H9 (cell line): ENCODE measurements around the gene HSPA1L. TPM values are rescaled to one million over a fixed set of nuclear protein-coding genes. Genes with fewer than 3 reads are reported as not detected.
A peak's percentile ranks its signal among the peaks of the same experiment; 100 is the strongest.

Source experiments
- DNase-seq: peaks from one replicate; pipeline ENCODE4 v3.0.0-alpha.2; 2017
- H2AFZ ChIP-seq: one replicate; pipeline ENCODE4 v1.6.1; 2013; ENCODE audit warnings: mild to moderate bottlenecking, low read length, control low read depth, moderate library complexity
- H2AK5ac ChIP-seq: 2 replicates; pipeline ENCODE4 v1.6.1; 2013; ENCODE audit warnings: low read length, control low read depth, mixed read lengths; ENCODE audit not compliant: insufficient read length
- H2BK120ac ChIP-seq: one replicate; pipeline ENCODE4 v1.6.1; 2013; ENCODE audit warnings: low read depth, mild to moderate bottlenecking, low read length, control low read depth, inconsistent platforms; ENCODE audit not compliant: poor library complexity, severe bottlenecking
- H2BK12ac ChIP-seq: 2 replicates; pipeline ENCODE4 v1.6.1; 2013; ENCODE audit warnings: low read length, control low read depth, mixed read lengths, low read depth; ENCODE audit not compliant: insufficient read length
- H2BK15ac ChIP-seq: 2 replicates; pipeline ENCODE4 v1.6.1; 2013; ENCODE audit warnings: low read depth, low read length, control low read depth
- H2BK20ac ChIP-seq: one replicate; pipeline ENCODE4 v1.6.1; 2013; ENCODE audit warnings: low read depth, mild to moderate bottlenecking, low read length, control low read depth, inconsistent platforms; ENCODE audit not compliant: poor library complexity, severe bottlenecking
- H2BK5ac ChIP-seq: 2 replicates; pipeline ENCODE4 v1.6.1; 2013; ENCODE audit warnings: low read length, control low read depth, mixed read lengths; ENCODE audit not compliant: insufficient read length
- H3K14ac ChIP-seq: 2 replicates; pipeline ENCODE4 v1.6.1; 2013; ENCODE audit warnings: low read length, control low read depth; ENCODE audit not compliant: insufficient read depth
- H3K18ac ChIP-seq: 2 replicates; pipeline ENCODE4 v1.6.1; 2013; ENCODE audit warnings: low read depth, mild to moderate bottlenecking, mixed read lengths, low read length, control low read depth; ENCODE audit not compliant: insufficient read length
- H3K23ac ChIP-seq: 2 replicates; pipeline ENCODE4 v1.6.1; 2013; ENCODE audit warnings: low read length, control low read depth, mixed read lengths, low read depth; ENCODE audit not compliant: insufficient read length
- H3K23me2 ChIP-seq: 2 replicates; pipeline ENCODE4 v1.6.1; 2013; ENCODE audit warnings: low read depth, mild to moderate bottlenecking, mixed read lengths, low read length, control low read depth; ENCODE audit not compliant: insufficient read length, poor library complexity, severe bottlenecking
- H3K27ac ChIP-seq: 2 replicates; pipeline ENCODE4 v1.5.1; 2013; ENCODE audit warnings: low read length, control low read depth, mixed read lengths, low read depth; ENCODE audit not compliant: insufficient read length
- H3K27me3 ChIP-seq: 2 replicates; pipeline ENCODE4 v1.6.1; 2013; ENCODE audit warnings: low read length, control low read depth, inconsistent platforms; ENCODE audit not compliant: insufficient read depth
- H3K4ac ChIP-seq: 2 replicates; pipeline ENCODE4 v1.6.1; 2013; ENCODE audit warnings: low read depth, mild to moderate bottlenecking, control low read depth, inconsistent platforms, low read length, moderate library complexity
- H3K4me1 ChIP-seq: 2 replicates; pipeline ENCODE4 v1.6.1; 2013; ENCODE audit warnings: low read length, control low read depth, inconsistent platforms; ENCODE audit not compliant: insufficient read depth
- H3K4me2 ChIP-seq: 2 replicates; pipeline ENCODE4 v1.6.1; 2013; ENCODE audit warnings: low read length, control low read depth, mixed read lengths; ENCODE audit not compliant: insufficient read length, insufficient read depth
- H3K56ac ChIP-seq: 2 replicates; pipeline ENCODE4 v1.6.1; 2013; ENCODE audit warnings: low read depth, mild to moderate bottlenecking, mixed read lengths, low read length, control low read depth; ENCODE audit not compliant: insufficient read length
- H3K79me1 ChIP-seq: 2 replicates; pipeline ENCODE4 v1.6.1; 2013; ENCODE audit warnings: low read depth, mild to moderate bottlenecking, moderate library complexity, low read length, control low read depth, inconsistent platforms; ENCODE audit not compliant: insufficient read depth, poor library complexity, severe bottlenecking
- H3K79me2 ChIP-seq: 2 replicates; pipeline ENCODE4 v1.6.1; 2013; ENCODE audit warnings: low read length, control low read depth, inconsistent platforms; ENCODE audit not compliant: insufficient read depth
- H3K9ac ChIP-seq: 2 replicates; pipeline ENCODE4 v1.6.1; 2013; ENCODE audit warnings: low read length, control low read depth, mixed read lengths; ENCODE audit not compliant: insufficient read length; ENCODE audit errors: extremely low read depth
- H3K9me3 ChIP-seq: one replicate; pipeline ENCODE4 v1.6.1; 2013; ENCODE audit warnings: low read depth, low read length, inconsistent platforms; ENCODE audit not compliant: control insufficient read depth
- H3T11ph ChIP-seq: one replicate; pipeline ENCODE4 v1.6.1; 2013; ENCODE audit warnings: mild to moderate bottlenecking, low read length, control low read depth, inconsistent platforms
- H4K20me1 ChIP-seq: one replicate; pipeline ENCODE4 v1.6.1; 2013; ENCODE audit not compliant: control insufficient read depth, insufficient read length, insufficient read depth
- H4K5ac ChIP-seq: 2 replicates; pipeline ENCODE4 v1.6.1; 2013; ENCODE audit warnings: low read depth, mild to moderate bottlenecking, mixed read lengths, low read length, control low read depth; ENCODE audit not compliant: insufficient read length
- H4K8ac ChIP-seq: replicated peaks from 2 replicates; pipeline ENCODE4 v1.6.1; 2013; ENCODE audit warnings: low read length, control low read depth, mixed read lengths, low read depth; ENCODE audit not compliant: insufficient read length
- H4K91ac ChIP-seq: 2 replicates; pipeline ENCODE4 v1.6.1; 2013; ENCODE audit warnings: low read depth, mild to moderate bottlenecking, moderate library complexity, mixed read lengths, low read length, control low read depth; ENCODE audit not compliant: insufficient read length
- H3K27ac Mint-ChIP-seq, 3 experiments: 2 replicates in 2 of 3; 3 replicates in 1 of 3; pipeline ENCODE4 v1.8.0; 2020 to 2021; ENCODE audit warnings: mixed read lengths in 3 of 3, mild to moderate bottlenecking in 1 of 3, moderate library complexity in 1 of 3
- H3K27me3 Mint-ChIP-seq: 2 replicates; pipeline ENCODE4 v1.8.0; 2021; ENCODE audit warnings: low read depth, mild to moderate bottlenecking, moderate library complexity, mixed read lengths
- H3K36me3 Mint-ChIP-seq, 3 experiments: 2 replicates in 2 of 3; 3 replicates in 1 of 3; pipeline ENCODE4 v1.8.0; 2020 to 2021; ENCODE audit warnings: low read depth in 3 of 3, mixed read lengths in 3 of 3; ENCODE audit not compliant: insufficient read depth in 1 of 3
- H3K4me1 Mint-ChIP-seq, 2 experiments: 2 replicates each; pipeline ENCODE4 v1.8.0; 2020; ENCODE audit warnings: mixed read lengths in 2 of 2
- H3K4me3 Mint-ChIP-seq, 2 experiments: 2 replicates in 1 of 2; 3 replicates in 1 of 2; pipeline ENCODE4 v1.8.0; 2020 to 2021; ENCODE audit warnings: mild to moderate bottlenecking in 2 of 2, mixed read lengths in 2 of 2, moderate library complexity in 1 of 2
- H3K9me3 Mint-ChIP-seq, 2 experiments: 2 replicates in 1 of 2; 3 replicates in 1 of 2; pipeline ENCODE4 v1.8.0; 2020; ENCODE audit warnings: mild to moderate bottlenecking in 2 of 2, mixed read lengths in 2 of 2, moderate library complexity in 1 of 2
- CTCF ChIP-seq: fragments of 200-600 bp; sonication (generic); conservative IDR thresholded peaks from 3 replicates; pipeline ENCODE4 v1.8.0; 2021; ENCODE audit warnings: antibody characterized with exemption, mild to moderate bottlenecking
- WGBS: extraction: QIAGEN DNeasy Blood & Tissue Kit; methylation state at CpG from one replicate; pipeline ENCODE4 v1.1.7; 2013; ENCODE audit warnings: missing lambda C conversion rate, low lambda C conversion rate, mixed read lengths; ENCODE audit not compliant: insufficient read length; ENCODE audit errors: extremely low coverage; 5-methylcytosine and 5-hydroxymethylcytosine counted together
- total RNA-seq: library from RNA; stranded (reverse); gene quantifications from 2 replicates; pipeline ENCODE4 v1.2.1, GENCODE V29; 2021

The HSPA1L gene
- total RNA-seq, 1 experiment from 2014 or later, result 2.5 TPM

DNA sequence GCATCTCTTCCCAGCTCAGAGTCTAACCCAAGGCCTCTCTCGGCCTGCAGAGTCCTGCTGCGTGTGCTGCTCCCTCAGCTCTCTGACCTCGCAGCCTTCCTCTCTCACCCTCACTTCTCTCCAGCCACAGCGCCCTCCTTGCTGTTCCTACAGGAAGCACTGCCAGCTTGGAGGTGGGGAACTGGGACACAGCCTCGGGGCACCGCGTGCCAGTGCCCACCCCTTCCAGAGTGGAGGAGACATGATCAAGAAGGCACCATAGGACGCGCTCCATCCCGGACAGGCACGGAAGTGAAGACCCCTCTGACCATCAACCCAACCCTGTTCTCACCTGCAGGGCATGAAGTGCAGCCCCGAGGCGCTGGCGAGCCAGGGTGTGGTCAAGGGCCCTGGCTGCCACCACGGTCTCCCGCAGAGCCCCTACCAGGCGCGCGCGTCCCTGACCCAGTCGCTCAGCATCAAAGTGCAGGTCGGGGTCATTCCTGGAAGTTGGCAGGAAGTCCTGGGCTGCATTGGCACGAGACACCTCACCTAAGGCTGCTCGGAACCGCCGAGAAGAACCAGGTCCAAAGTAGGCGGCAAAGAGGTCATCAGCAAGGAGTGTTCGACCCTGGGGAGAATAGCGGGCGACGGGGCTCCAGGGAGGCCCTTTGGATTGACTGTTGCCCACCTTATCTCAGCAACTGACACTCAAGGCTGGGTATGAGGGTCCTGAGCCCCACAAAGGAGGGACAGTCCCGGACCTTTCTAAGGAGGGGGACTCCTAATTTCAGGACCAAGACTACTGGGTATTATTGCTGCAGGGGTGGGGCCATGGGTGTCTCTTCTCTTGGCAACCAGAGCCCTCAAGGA lies 39.2 kb downstream of the HSPA1L start:
- no peaks in the 10 kb centered on the region for H3K79me1 ChIP-seq
- no peaks in the 10 kb centered on the region for H3K9me3 Mint-ChIP-seq
- no peak for DNase-seq
- H4K91ac ChIP-seq, result no peak overlapping the region
- H3K23ac ChIP-seq, result no peak overlapping the region
- H3K9ac ChIP-seq, result no peak overlapping the region
- no peak overlapping the region for H3K18ac ChIP-seq
- H4K5ac ChIP-seq, result no peak overlapping the region
- no peak overlapping the region for H3K14ac ChIP-seq
- no CpG with 5 or more reads among the region's 32 CpGs for WGBS
- TF ChIP-seq CTCF, result no peak
- no peak overlapping the region for H3K4me3 Mint-ChIP-seq
- H3K27me3 Mint-ChIP-seq, result no peaks in the 10 kb centered on the region
- no peak overlapping the region for H2AFZ ChIP-seq
- H2AK5ac ChIP-seq, result no peak overlapping the region
- H2BK5ac ChIP-seq, result no peak overlapping the region
- no peak overlapping the region for H3K4me2 ChIP-seq
- H3K4ac ChIP-seq, result no peak overlapping the region
- no peak overlapping the region for H4K8ac ChIP-seq
- H3K4me1 ChIP-seq, result no peaks in the 10 kb centered on the region
- H3K79me2 ChIP-seq, result no peaks in the 10 kb centered on the region
- H3T11ph ChIP-seq, result no peak overlapping the region
- H3K23me2 ChIP-seq, result no peaks in the 10 kb centered on the region
- H2BK20ac ChIP-seq, result no peak overlapping the region
- H2BK120ac ChIP-seq, result no peak overlapping the region
- H3K4me1 Mint-ChIP-seq, result peaks cover 5 to 10% of the 10 kb centered on the region in 2 experiments; a peak in 3 of 4 replicates
- no peak overlapping the region for H2BK12ac ChIP-seq
- no peak overlapping the region for H3K27ac ChIP-seq
- H2BK15ac ChIP-seq, result no peak overlapping the region
- H3K9me3 ChIP-seq, result no peaks in the 10 kb centered on the region
- peaks cover 18 to 33% (median 19%) of the 10 kb centered on the region in 3 experiments; a peak in 6 of 7 replicates for H3K36me3 Mint-ChIP-seq
- no peaks in the 10 kb centered on the region for H3K27me3 ChIP-seq
- no peaks in the 10 kb centered on the region for H4K20me1 ChIP-seq
- peak overlapping the region in 2 of 3 experiments; percentile 61 to 73; a peak in 1 of 7 replicates for H3K27ac Mint-ChIP-seq
- no peak overlapping the region for H3K56ac ChIP-seq
